ENCODE measurements around the gene FKBP1B. TPM values are rescaled to one million over a fixed set of nuclear protein-coding genes. Genes with fewer than 3 reads are reported as not detected.
A peak's percentile ranks its signal among the peaks of the same experiment; 100 is the strongest.

Gene FKBP1B
- polyA plus RNA-seq, 2 of the 4 experiments (the other 2 are of a cell fraction), result 8.5 to 16.1 TPM

GRCh38 chr2:24021122-24021998 lies 28.2 kb upstream of the FKBP1B start (continued):
- TF ChIP-seq, protein P1, sequence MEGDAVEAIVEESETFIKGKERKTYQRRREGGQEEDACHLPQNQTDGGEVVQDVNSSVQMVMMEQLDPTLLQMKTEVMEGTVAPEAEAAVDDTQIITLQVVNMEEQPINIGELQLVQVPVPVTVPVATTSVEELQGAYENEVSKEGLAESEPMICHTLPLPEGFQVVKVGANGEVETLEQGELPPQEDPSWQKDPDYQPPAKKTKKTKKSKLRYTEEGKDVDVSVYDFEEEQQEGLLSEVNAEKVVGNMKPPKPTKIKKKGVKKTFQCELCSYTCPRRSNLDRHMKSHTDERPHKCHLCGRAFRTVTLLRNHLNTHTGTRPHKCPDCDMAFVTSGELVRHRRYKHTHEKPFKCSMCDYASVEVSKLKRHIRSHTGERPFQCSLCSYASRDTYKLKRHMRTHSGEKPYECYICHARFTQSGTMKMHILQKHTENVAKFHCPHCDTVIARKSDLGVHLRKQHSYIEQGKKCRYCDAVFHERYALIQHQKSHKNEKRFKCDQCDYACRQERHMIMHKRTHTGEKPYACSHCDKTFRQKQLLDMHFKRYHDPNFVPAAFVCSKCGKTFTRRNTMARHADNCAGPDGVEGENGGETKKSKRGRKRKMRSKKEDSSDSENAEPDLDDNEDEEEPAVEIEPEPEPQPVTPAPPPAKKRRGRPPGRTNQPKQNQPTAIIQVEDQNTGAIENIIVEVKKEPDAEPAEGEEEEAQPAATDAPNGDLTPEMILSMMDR (IDR thresholded peaks at IDR 0.05), result peak; percentile 41
- TF ChIP-seq FOSL2 (IDR thresholded peaks at IDR 0.05) (no peak), FOSL2 (CRISPR knock-in tag; IDR thresholded peaks at IDR 0.05) (0 out of 2 replicates have a peak, but pooled peaks have one; percentile 2), NPAS2 (CRISPR knock-in tag; IDR thresholded peaks at IDR 0.05; ENCODE audit: borderline replicate concordance) (no peak), ESRRA (IDR thresholded peaks at IDR 0.05; ENCODE audit: borderline replicate concordance, low read length) (no peak)

DNA sequence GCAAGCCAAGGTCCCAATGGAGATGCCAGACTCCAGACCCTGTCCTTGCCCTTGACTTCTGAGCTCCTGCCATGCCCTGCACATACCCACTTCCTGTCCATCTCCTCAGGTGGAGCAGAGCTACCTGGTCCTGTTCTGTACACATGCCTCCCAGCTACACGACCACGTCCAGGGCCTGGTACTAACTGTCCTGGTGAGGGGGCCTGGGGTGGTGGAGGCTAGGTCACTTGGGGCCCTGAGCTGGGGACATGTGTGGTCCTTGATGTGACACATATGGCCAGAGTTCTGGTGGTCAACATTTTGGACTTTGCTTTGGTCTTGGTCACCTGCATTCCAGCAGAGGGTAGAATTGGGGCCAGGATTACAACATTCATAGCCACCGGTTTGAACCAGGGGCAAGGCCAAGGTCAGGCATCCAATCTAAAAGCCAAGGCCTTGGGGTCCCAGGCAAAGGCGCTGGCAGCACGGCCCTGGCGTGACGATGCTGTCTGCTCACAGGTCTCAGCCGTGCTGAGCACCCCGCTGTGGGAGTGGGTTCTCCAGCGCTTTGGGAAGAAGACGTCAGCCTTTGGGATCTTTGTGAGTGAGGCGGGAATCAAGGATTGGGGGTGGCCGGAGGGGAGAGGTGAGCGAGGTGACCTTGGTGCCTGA lies 27.1 kb upstream of the FKBP1B start:
- ChIA-PET CTCF (interaction anchor here (0.6 to 6.3 kb wide), 7 partner anchors 11 to 95 kb away, joined by 3 to 43 read pairs (median 5); partner anchors contain the start of genes ATAD2B, TP53I3 and WDCP), POLR2A (interaction anchor here (1.9 kb wide), 1 partner anchor 62 kb away, joined by 4 read pairs; the partner anchor contains the start of gene TP53I3)
- 93% methylated on average over 14 of the region's 14 CpGs for WGBS (ENCODE audit: missing lambda C conversion rate)
- ATAC-seq (no peak), FAIRE-seq (no peak), DNase-seq (ENCODE audit: low read depth in 1 of 2, low spot score in 1 of 2) (no peak)
- Histone ChIP-seq H3K4me1 (peaks cover 37% of the 10 kb centered on the region), H3K4me2 (no peak overlapping the region), H3K4me3 (no peak overlapping the region), H3K9me3 (no peaks in the 10 kb centered on the region), H3K27ac (no peak overlapping the region)
- TF ChIP-seq ZSCAN20 (CRISPR knock-in tag; IDR thresholded peaks at IDR 0.05) (no peak), PHF8 (IDR thresholded peaks at IDR 0.05; ENCODE audit: borderline replicate concordance, low read depth) (no peak), CEBPB (IDR thresholded peaks at IDR 0.05) (no peak), GATA3 (IDR thresholded peaks at IDR 0.05; ENCODE audit: borderline replicate concordance) (no peak), CBX8 (IDR thresholded peaks at IDR 0.05) (no peak), MAX (IDR thresholded peaks at IDR 0.05) (no peak), RCOR1 (IDR thresholded peaks at IDR 0.05; ENCODE audit: low read depth, low read length) (no peak), EHF (CRISPR knock-in tag; IDR thresholded peaks at IDR 0.05) (no peak), HOXB5 (CRISPR knock-in tag; IDR thresholded peaks at IDR 0.05) (no peak), MYC (IDR thresholded peaks at IDR 0.05; ENCODE audit: borderline replicate concordance, low read length) (no peak), POLR2A (IDR thresholded peaks at IDR 0.05; ENCODE audit: low read length) (no peak), NPAS2 (CRISPR knock-in tag; IDR thresholded peaks at IDR 0.05; ENCODE audit: borderline replicate concordance) (no peak), KDM5A (IDR thresholded peaks at IDR 0.05) (no peak), RFX5 (IDR thresholded peaks at IDR 0.05) (no peak), RARB (CRISPR knock-in tag; IDR thresholded peaks at IDR 0.05) (no peak)
- TF ChIP-seq, protein P2, sequence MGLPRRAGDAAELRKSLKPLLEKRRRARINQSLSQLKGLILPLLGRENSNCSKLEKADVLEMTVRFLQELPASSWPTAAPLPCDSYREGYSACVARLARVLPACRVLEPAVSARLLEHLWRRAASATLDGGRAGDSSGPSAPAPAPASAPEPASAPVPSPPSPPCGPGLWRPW (IDR thresholded peaks at IDR 0.05), result no peak

- FAIRE-seq (no peak), ATAC-seq (no peak), DNase-seq (ENCODE audit: low read depth in 1 of 2, low spot score in 1 of 2) (no peak)
- Histone ChIP-seq H3K27ac (peak overlapping the region in 1 of 2 experiments; percentile 62; a peak in 2 of 6 replicates), H3K9me3 (no peaks in the 10 kb centered on the region), H3K4me3 (no peak overlapping the region), H3K4me2 (no peak overlapping the region), H3K4me1 (peaks cover 31% of the 10 kb centered on the region)
- CTCF ChIA-PET, result interaction anchor here (0.8 to 6.3 kb wide), 14 partner anchors 9 to 198 kb away, joined by 3 to 43 read pairs (median 4); partner anchors contain the start of genes ATAD2B, TP53I3 and WDCP
- no peak for TF ChIP-seq EP300 (IDR thresholded peaks at IDR 0.05)
- TF ChIP-seq, protein P3, sequence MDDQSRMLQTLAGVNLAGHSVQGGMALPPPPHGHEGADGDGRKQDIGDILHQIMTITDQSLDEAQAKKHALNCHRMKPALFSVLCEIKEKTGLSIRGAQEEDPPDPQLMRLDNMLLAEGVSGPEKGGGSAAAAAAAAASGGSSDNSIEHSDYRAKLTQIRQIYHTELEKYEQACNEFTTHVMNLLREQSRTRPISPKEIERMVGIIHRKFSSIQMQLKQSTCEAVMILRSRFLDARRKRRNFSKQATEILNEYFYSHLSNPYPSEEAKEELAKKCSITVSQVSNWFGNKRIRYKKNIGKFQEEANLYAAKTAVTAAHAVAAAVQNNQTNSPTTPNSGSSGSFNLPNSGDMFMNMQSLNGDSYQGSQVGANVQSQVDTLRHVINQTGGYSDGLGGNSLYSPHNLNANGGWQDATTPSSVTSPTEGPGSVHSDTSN (IDR thresholded peaks at IDR 0.05), result no peak
- no peak for TF ChIP-seq MAZ (IDR thresholded peaks at IDR 0.05; ENCODE audit: borderline replicate concordance, low read depth, low read length)
- no peak for TF ChIP-seq ZSCAN20 (CRISPR knock-in tag; IDR thresholded peaks at IDR 0.05)
- TF ChIP-seq HEYL (CRISPR knock-in tag; IDR thresholded peaks at IDR 0.05), result no peak
- no peak for TF ChIP-seq MAX (IDR thresholded peaks at IDR 0.05)
- TF ChIP-seq POLR2A (IDR thresholded peaks at IDR 0.05; ENCODE audit: low read length), result no peak
- TF ChIP-seq ZFP36 (IDR thresholded peaks at IDR 0.05; ENCODE audit: borderline replicate concordance, partially characterized antibody), result no peak
- 79% methylated on average over 13 of the region's 16 CpGs for WGBS (ENCODE audit: missing lambda C conversion rate)
- POLR2A ChIA-PET, result no interaction called here
Observed at GRCh38 chr2:24022975-24023575, 26.5 kb upstream of the FKBP1B start.

Measured in A549 (cell line).